ENCODE data around the gene ANKMY2. TPM values are rescaled to one million over a fixed set of nuclear protein-coding genes. Genes with fewer than 3 reads are reported as not detected.
A peak's percentile ranks its signal among the peaks of the same experiment; 100 is the strongest.

Gene ANKMY2
- total and polyA plus RNA-seq, 9 donors: 9.9 to 26.5 (median 21.7) TPM

DNA sequence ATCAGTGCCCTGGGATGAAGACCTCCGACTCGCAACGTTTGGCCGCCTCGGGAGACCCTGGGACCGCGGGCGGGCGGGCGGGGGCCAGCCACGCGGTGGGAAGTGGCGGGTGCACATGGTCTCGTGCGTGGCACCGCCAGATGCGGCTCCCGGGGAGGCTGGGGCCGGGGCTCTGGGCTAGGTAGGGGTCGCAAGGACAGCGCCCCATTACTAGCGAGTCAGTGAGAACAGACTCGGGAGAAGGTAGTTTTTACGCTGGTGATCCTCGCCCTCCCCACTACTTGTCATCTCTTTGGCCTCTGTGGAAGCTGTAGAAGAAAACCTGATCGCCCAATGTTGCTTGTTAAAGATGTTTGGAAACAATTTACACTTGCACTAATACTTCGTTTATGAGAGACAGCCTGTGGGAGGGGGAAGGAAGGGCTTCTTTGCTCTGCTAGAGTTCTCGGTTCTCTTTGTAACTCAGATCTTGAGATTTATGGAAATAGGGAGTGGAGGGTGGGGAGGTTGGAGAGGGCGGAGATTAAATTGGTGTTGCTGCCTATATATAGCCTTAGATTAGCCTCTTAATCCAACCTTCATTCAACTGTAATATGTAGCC is 1.0 kb upstream of the ANKMY2 start:
- 1% methylated on average over 29 of the region's 29 CpGs for WGBS, 3 donors
- intact Hi-C loops (cut with DNase I): no loop called here
- TF ChIP-seq, protein P1, sequence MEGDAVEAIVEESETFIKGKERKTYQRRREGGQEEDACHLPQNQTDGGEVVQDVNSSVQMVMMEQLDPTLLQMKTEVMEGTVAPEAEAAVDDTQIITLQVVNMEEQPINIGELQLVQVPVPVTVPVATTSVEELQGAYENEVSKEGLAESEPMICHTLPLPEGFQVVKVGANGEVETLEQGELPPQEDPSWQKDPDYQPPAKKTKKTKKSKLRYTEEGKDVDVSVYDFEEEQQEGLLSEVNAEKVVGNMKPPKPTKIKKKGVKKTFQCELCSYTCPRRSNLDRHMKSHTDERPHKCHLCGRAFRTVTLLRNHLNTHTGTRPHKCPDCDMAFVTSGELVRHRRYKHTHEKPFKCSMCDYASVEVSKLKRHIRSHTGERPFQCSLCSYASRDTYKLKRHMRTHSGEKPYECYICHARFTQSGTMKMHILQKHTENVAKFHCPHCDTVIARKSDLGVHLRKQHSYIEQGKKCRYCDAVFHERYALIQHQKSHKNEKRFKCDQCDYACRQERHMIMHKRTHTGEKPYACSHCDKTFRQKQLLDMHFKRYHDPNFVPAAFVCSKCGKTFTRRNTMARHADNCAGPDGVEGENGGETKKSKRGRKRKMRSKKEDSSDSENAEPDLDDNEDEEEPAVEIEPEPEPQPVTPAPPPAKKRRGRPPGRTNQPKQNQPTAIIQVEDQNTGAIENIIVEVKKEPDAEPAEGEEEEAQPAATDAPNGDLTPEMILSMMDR (IDR thresholded peaks at IDR 0.05): no peak
- TF ChIP-seq POLR2A (IDR thresholded peaks at IDR 0.05) (no peak), EP300 (IDR thresholded peaks at IDR 0.05) (no peak)
- Histone ChIP-seq H3K9me3 (no peaks in the 10 kb centered on the region), H3K4me3 (peak overlapping the region; percentile 88), H3K27me3 (no peaks in the 10 kb centered on the region), H3K36me3 (no peaks in the 10 kb centered on the region), H3K27ac (peak overlapping the region in 1 of 2 donors; percentile 92), H3K4me1 (ENCODE audit: insufficient read depth) (peaks cover 2% of the 10 kb centered on the region)
- no peak for DNase-seq

DNA sequence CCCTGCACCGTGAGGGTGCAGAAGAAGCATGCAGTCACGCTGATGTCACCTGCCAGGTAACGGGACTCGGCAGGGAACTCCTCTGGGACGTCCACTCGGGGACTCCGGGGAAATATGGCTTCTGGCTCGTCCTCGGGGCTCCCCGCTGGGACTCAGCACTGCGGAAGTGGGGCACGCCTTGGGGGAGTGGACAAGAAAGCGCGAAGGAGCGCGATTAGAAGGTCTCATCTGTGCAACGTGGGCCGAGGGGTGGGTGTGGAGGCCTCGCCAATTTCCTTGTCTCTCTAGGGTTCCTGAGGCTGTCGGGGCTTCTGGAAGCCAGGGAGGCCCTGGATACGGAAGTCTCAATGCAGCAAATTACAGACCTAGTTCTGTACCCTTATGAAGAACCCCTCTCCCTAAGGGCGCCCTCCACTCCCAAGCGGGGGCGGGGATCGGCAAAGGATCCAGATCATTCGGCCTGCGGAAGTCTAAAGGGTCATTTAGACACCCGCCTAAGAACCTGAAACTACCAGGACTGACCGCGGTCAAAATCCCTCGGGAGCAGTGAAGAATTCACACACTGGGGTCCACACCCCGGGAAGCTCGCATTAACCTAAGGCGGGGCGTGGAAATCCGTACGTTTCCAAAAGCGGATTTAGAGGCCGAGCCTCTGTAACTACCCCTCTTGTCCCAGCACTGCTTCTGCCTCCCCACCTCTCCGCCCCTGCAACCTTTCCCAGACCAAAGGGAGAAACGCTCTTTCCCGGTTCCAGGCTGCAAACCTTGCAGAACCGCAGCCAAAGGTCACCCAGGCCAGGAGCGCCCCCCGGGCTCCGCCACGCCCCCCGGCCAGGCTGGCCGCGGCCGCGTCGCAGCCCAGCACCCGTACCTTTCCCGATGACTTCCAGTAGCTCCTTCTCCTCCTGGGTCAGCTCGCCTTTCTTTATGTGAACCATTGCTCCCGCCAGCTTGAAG is 640 bp downstream of the ANKMY2 start:
- 0 to 1% (median 1%) methylated on average over 57 of the region's 57 CpGs for WGBS, 3 donors
- no peaks in the 10 kb centered on the region for H3K27me3 ChIP-seq
- H3K36me3 ChIP-seq: no peaks in the 10 kb centered on the region
- TF ChIP-seq POLR2A (IDR thresholded peaks at IDR 0.05) (no peak), EP300 (IDR thresholded peaks at IDR 0.05) (no peak)
- TF ChIP-seq, protein P1 (IDR thresholded peaks at IDR 0.05): no peak
- H3K4me1 ChIP-seq (ENCODE audit: insufficient read depth): peaks cover 2% of the 10 kb centered on the region
- H3K4me3 ChIP-seq: peak overlapping the region; percentile 88
- peak overlapping the region; percentile 77 to 92 for H3K27ac ChIP-seq
- intact Hi-C loops (cut with DNase I): no loop called here
- peak; percentile 45 to 70 (median 58) for DNase-seq
- no peaks in the 10 kb centered on the region for H3K9me3 ChIP-seq

DNA sequence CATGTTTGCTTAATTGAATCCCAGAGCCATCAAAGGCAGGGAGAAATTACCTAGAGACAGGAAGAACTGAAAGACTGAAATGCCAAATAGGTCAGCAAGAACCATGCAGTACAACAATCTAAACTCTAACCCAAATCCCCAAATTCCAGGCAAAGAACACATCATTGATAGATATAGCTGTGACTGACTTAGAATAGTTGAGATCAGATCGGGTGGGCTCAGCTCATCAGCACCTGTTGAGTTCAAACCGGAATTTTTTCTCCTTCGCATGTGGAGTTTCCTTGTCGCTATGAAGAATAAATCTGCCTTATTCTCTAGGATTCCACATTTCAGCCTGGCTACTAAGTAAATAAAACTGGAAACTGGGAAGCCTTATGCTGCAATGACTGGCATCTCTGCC is 1.4 kb downstream of the ANKMY2 start:
- H3K36me3 ChIP-seq: no peaks in the 10 kb centered on the region
- TF ChIP-seq POLR2A (IDR thresholded peaks at IDR 0.05): no peak
- TF ChIP-seq, protein P1 (IDR thresholded peaks at IDR 0.05): no peak
- TF ChIP-seq EP300 (IDR thresholded peaks at IDR 0.05): no peak
- no peaks in the 10 kb centered on the region for H3K9me3 ChIP-seq
- H3K4me3 ChIP-seq: peak overlapping the region; percentile 88
- peaks cover 2% of the 10 kb centered on the region for H3K4me1 ChIP-seq (ENCODE audit: insufficient read depth)
- no peak for DNase-seq
- H3K27ac ChIP-seq: no peak overlapping the region
- no peaks in the 10 kb centered on the region for H3K27me3 ChIP-seq
- 50 to 57% (median 54%) methylated on average over 4 of the region's 4 CpGs for WGBS, 3 donors
- intact Hi-C loops (cut with DNase I): no loop called here

DNA sequence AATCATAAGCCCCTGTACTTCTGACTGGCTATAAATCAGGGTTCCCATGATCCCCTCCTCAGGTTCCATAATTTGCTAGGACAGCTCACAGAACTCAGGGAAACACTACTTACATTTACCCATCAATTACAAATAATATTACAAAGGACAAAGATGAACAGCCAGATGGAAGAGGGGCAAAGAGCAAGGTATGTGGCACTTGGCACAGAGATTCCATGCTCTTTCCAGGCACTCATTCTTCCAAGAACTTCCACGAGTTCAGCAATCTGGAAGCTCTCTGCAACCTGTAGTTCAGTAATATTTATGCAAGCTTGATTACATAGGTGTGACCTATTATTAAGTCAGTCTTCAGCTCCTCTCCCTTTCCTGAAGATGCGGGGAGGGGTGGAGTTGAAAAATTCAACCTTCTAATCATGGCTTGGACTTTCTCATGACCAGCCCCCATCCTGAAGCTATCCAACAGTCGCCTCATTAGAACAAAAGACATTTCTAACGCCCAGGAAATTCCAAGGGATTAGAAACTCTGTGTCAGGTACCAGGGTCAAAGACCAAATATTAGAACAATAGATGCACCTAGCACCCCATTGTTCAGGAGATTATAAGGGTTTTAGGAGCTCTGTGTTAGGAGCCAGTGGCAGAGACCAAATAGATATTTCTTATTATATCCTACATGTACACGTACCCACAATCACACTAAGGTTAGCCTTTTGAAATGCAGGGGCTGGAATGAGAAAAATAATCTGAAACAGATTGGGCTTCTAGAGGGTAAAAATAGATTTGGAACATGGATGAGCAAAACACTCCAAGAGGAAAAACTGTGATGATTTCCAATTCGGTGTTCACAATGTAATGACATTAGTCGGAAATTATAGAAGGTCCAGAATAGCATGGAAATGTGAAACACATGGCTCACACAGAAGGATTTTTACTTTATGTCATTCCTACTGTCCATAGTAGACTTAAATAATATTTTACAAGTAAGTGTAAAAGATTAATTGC is 7.0 kb downstream of the ANKMY2 start:
- intact Hi-C loops (cut with DNase I): no loop called here
- WGBS, 3 donors: 80 to 88% (median 84%) methylated on average over 7 of the region's 7 CpGs
- H3K27ac ChIP-seq: no peak overlapping the region

More for the DNA sequence above, 7.0 kb downstream of the ANKMY2 start:
- TF ChIP-seq POLR2A (IDR thresholded peaks at IDR 0.05) (no peak), EP300 (IDR thresholded peaks at IDR 0.05) (no peak)
- TF ChIP-seq, protein P1 (IDR thresholded peaks at IDR 0.05): no peak
- Histone ChIP-seq H3K4me3 (no peak overlapping the region), H3K9me3 (no peaks in the 10 kb centered on the region), H3K27me3 (no peaks in the 10 kb centered on the region), H3K36me3 (no peaks in the 10 kb centered on the region), H3K4me1 (ENCODE audit: insufficient read depth) (peaks cover 2% of the 10 kb centered on the region)
- DNase-seq: no peak

Data from ovary (tissue), 9 donors.